ENCODE results near the gene TANGO2. TPM values are rescaled to one million over a fixed set of nuclear protein-coding genes. Genes with fewer than 3 reads are reported as not detected.

TANGO2 gene
- total RNA-seq, 1 donor from 2014 or later = 10.0 TPM

DNA sequence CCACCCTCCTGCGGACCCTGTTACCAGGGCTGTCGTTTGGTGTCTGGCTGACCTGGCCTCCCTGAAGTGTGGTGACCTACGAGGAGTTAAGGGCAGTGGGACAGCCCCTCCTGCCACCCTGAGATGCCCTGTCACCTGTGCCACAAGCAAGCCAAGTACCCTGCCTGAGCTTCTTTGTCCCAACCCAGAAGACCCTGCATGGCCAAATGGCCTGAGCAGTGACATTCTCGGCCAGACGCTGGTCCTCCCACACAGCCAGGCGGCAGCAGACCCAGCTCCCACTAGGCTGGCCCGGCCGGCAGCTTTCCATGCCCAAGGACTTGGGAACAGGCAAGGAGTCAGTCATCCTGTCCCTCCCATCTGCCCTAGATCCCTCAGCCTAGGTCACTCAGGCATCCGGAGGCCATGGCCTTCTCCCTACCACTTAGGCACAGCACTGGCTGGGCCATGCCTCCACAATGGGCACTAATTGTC, 11.9 kb upstream of the TANGO2 start:
- peaks cover 3% of the 10 kb centered on the region for H3K27me3 ChIP-seq
- H3K4me2 ChIP-seq = no peak overlapping the region
- H3K4me3 ChIP-seq = no peak overlapping the region
- no peaks in the 10 kb centered on the region for H3F3A ChIP-seq (ENCODE audit: low read depth)
- no peak overlapping the region for H2AFZ ChIP-seq (replicated peaks)
- no peak overlapping the region for H3K4me3 Mint-ChIP-seq
- no peak overlapping the region for H3K27ac Mint-ChIP-seq
- H3K9me3 ChIP-seq (ENCODE audit: low read depth) = peaks cover 9% of the 10 kb centered on the region
- TF ChIP-seq, protein P1, sequence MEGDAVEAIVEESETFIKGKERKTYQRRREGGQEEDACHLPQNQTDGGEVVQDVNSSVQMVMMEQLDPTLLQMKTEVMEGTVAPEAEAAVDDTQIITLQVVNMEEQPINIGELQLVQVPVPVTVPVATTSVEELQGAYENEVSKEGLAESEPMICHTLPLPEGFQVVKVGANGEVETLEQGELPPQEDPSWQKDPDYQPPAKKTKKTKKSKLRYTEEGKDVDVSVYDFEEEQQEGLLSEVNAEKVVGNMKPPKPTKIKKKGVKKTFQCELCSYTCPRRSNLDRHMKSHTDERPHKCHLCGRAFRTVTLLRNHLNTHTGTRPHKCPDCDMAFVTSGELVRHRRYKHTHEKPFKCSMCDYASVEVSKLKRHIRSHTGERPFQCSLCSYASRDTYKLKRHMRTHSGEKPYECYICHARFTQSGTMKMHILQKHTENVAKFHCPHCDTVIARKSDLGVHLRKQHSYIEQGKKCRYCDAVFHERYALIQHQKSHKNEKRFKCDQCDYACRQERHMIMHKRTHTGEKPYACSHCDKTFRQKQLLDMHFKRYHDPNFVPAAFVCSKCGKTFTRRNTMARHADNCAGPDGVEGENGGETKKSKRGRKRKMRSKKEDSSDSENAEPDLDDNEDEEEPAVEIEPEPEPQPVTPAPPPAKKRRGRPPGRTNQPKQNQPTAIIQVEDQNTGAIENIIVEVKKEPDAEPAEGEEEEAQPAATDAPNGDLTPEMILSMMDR (IDR thresholded peaks at IDR 0.05) = no peak
- TF ChIP-seq EZH2 (IDR thresholded peaks at IDR 0.05) = no peak
- H3K36me3 ChIP-seq = peaks cover 4% of the 10 kb centered on the region
- H3K4me1 Mint-ChIP-seq = peaks cover 10% of the 10 kb centered on the region
- peaks cover 2% of the 10 kb centered on the region for H3K27me3 Mint-ChIP-seq (ENCODE audit: insufficient read depth, low read depth)
- H3K9me3 Mint-ChIP-seq = peaks cover 12% of the 10 kb centered on the region
- no peak for DNase-seq (ENCODE audit: low spot score)
- no peaks in the 10 kb centered on the region for H4K20me1 ChIP-seq (ENCODE audit: low read depth)
- H3K36me3 Mint-ChIP-seq = peaks cover 6% of the 10 kb centered on the region
- no peak overlapping the region for H3K27ac ChIP-seq
- no peak overlapping the region for H3K9ac ChIP-seq
- H3K4me1 ChIP-seq = peaks cover 8% of the 10 kb centered on the region
- no peaks in the 10 kb centered on the region for H3K79me2 ChIP-seq (ENCODE audit: low read depth)

DNA sequence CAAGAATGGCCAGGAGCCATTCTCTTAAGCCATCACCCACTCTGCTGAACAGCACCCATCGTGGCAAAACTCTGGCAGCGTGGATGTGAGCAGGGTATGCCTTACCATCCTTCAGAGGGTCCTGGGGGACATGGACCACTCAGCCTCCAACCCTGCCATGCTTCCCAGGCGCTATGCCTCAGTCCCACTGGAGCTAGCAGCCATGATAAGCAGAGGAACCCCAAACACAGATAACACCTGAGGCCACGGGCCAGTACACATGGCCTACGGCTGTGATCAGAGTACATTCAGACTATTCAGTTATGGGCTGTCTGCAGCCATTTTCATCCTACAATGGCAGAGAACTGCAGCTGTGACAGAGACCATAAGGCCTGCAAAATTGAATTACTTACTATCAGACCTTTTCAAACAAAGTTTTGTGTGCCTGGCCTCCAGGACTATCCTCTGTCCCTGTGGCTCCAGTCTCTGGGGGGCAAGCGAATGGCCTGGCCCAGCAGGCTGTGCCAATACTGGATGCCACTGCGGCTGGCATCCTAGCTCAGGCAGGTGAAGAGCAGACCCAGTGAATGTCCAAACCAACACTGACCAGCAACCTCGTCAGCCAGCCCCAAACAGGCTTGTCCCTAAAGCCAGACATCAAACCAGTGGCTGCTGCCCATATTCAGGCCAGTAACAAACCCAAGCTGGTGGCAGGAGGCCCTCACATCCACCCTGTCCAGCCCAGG, 11.2 kb upstream of the TANGO2 start:
- Histone ChIP-seq H3K4me1 (peaks cover 8% of the 10 kb centered on the region), H3K4me2 (no peak overlapping the region), H2AFZ (replicated peaks) (no peak overlapping the region), H3K9me3 (ENCODE audit: low read depth) (peaks cover 2% of the 10 kb centered on the region), H3K36me3 (peaks cover 2% of the 10 kb centered on the region), H3F3A (ENCODE audit: low read depth) (no peaks in the 10 kb centered on the region), H3K27me3 (peaks cover 10% of the 10 kb centered on the region), H3K27ac (no peak overlapping the region), H3K79me2 (ENCODE audit: low read depth) (no peaks in the 10 kb centered on the region), H3K4me3 (no peak overlapping the region), H3K9ac (no peak overlapping the region), H4K20me1 (ENCODE audit: low read depth) (no peaks in the 10 kb centered on the region)
- Mint-ChIP-seq H3K36me3 (peaks cover 2% of the 10 kb centered on the region), H3K4me3 (no peak overlapping the region), H3K9me3 (peaks cover 5% of the 10 kb centered on the region), H3K27ac (peak overlapping the region; percentile 74), H3K27me3 (ENCODE audit: insufficient read depth, low read depth) (no peaks in the 10 kb centered on the region), H3K4me1 (peaks cover 10% of the 10 kb centered on the region)
- TF ChIP-seq EZH2 (IDR thresholded peaks at IDR 0.05) (no peak), EZH2phosphoT487 (IDR thresholded peaks at IDR 0.05) (no peak)
- TF ChIP-seq, protein P1 (IDR thresholded peaks at IDR 0.05) = no peak
- no peak for DNase-seq (ENCODE audit: low spot score)

DNA sequence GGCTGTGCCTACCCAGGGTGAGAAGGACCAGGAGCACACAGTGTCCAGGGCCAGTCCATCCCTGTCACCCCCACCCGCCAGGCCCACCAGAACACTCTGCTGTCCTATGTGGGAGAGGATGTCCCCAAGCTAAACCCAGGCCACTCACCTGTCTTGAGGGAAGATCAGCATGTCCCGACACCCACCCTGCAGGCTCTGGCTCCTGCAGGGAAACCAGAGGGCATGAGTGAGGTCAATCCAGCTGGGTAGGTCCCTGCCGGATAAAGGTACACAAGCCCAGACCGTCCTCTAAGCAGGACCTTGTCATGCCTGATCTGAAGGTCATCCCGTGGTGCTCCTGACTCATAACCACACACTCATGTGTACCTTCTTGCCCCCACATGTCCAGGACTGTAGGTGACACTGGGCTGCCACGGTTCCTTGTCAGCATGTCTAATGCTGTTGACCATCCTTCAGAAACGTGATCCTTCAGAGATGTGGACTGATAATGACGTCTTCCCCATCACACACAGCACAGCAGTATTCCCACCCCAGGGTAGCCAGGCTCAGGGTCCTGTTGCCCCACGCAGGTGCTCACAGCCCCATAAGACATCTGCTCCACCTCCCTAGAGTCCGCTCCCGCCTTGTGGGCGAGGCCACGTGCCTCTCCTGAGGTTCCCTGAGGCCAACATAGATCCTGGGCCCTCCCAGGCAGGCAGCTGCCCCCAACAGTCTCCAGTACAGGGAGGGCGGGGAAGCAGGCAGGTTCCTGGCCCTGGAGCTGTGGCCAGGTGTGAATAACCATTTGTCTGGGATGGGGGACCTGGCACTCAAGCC, 10.4 kb upstream of the TANGO2 start:
- peaks cover 14% of the 10 kb centered on the region for H3K4me1 Mint-ChIP-seq
- H3K4me3 Mint-ChIP-seq = no peak overlapping the region
- peak overlapping the region; percentile 74 for H3K27ac Mint-ChIP-seq
- H3K9me3 Mint-ChIP-seq = peaks cover 2% of the 10 kb centered on the region
- no peak for DNase-seq (ENCODE audit: low spot score)
- H3K4me1 ChIP-seq = peaks cover 8% of the 10 kb centered on the region
- no peaks in the 10 kb centered on the region for H3K36me3 ChIP-seq
- H2AFZ ChIP-seq (replicated peaks) = no peak overlapping the region
- H4K20me1 ChIP-seq (ENCODE audit: low read depth) = peaks cover 6% of the 10 kb centered on the region
- no peaks in the 10 kb centered on the region for H3K9me3 ChIP-seq (ENCODE audit: low read depth)
- H3K27me3 ChIP-seq = peaks cover 17% of the 10 kb centered on the region
- no peak overlapping the region for H3K9ac ChIP-seq
- no peak overlapping the region for H3K27ac ChIP-seq
- no peaks in the 10 kb centered on the region for H3K79me2 ChIP-seq (ENCODE audit: low read depth)
- no peak overlapping the region for H3K4me3 ChIP-seq
- H3K27me3 Mint-ChIP-seq (ENCODE audit: insufficient read depth, low read depth) = peaks cover 5% of the 10 kb centered on the region
- H3K4me2 ChIP-seq = no peak overlapping the region
- H3F3A ChIP-seq (ENCODE audit: low read depth) = peaks cover 4% of the 10 kb centered on the region
- TF ChIP-seq EZH2phosphoT487 (IDR thresholded peaks at IDR 0.05) (no peak), EZH2 (IDR thresholded peaks at IDR 0.05) (no peak)
- TF ChIP-seq, protein P1 (IDR thresholded peaks at IDR 0.05) = no peak
- H3K36me3 Mint-ChIP-seq = peaks cover 2% of the 10 kb centered on the region
